Neural progenitor cell (in vitro differentiated cells): ENCODE data around the gene MBD4.

Experiments
- CTCF ChIP-seq: fragments of 200-600 bp; sonication (generic); IDR thresholded peaks from 2 replicates; pipeline ENCODE4 v1.5.1; 2017; ENCODE audit warnings: antibody characterized with exemption, mild to moderate bottlenecking
- EZH2 ChIP-seq: fragments of 200-600 bp; sonication (generic); IDR thresholded peaks from 2 replicates; pipeline ENCODE4 v1.6.1; 2017; ENCODE audit warnings: antibody characterized with exemption, mild to moderate bottlenecking, moderate library complexity

GRCh38 chr3:129475863-129476262 is 36.1 kb upstream of the MBD4 start:
- no peak for TF ChIP-seq CTCF
- TF ChIP-seq EZH2 = no peak
